AG04450 (cell line): ENCODE measurements around the gene CLMN. TPM values are rescaled to one million over a fixed set of nuclear protein-coding genes. Genes with fewer than 3 reads are reported as not detected.

Source experiments
- CTCF ChIA-PET: fragments of 300-600, 350-600 bp; formaldehyde crosslinking; extraction: SDS; loops from one replicate; lab custom pipeline; 2022; ENCODE audit warnings: antibody characterized with exemption, inconsistent platforms; lab: Charles Lee
- POLR2A ChIA-PET: fragments of 350-600 bp; formaldehyde crosslinking; extraction: SDS; loops from one replicate; lab custom pipeline; 2021; ENCODE audit warnings: antibody characterized with exemption, inconsistent platforms; lab: Yijun Ruan, JAX
- DNase-seq: peaks from one replicate; pipeline ENCODE4 v3.0.0-alpha.2; 2011; ENCODE audit warnings: low read depth, low spot score
- H3K27ac ChIP-seq: one replicate; pipeline ENCODE4 v1.5.1; 2012; ENCODE audit warnings: low read depth, low read length, control low read depth
- H3K27me3 ChIP-seq: one replicate; pipeline ENCODE4 v1.6.0; 2012; ENCODE audit warnings: low read length; ENCODE audit not compliant: control insufficient read depth, insufficient read depth
- H3K4me3 ChIP-seq: 2 replicates; pipeline ENCODE4 v1.5.1; 2011; ENCODE audit warnings: mild to moderate bottlenecking, low read depth, low read length, control low read depth
- H3K9me3 ChIP-seq: 2 replicates; pipeline ENCODE4 v1.5.1; 2012; ENCODE audit warnings: low read length; ENCODE audit not compliant: control insufficient read depth, insufficient read depth
- polyA plus RNA-seq: library from polyadenylated mRNA; depleted of rRNA; stranded (reverse); fragments of >200 nt; gene quantifications from 2 replicates; pipeline ENCODE4 v1.2.3, GENCODE V29; 2011
- TF ChIP-seq, protein P1 (sequence below): IDR thresholded peaks from 2 replicates; pipeline ENCODE4 v1.5.1; 2011; ENCODE audit warnings: low read depth, low read length, control low read depth, inconsistent platforms

Gene CLMN
- polyA plus RNA-seq, 1 experiment = 0.09 TPM

DNA sequence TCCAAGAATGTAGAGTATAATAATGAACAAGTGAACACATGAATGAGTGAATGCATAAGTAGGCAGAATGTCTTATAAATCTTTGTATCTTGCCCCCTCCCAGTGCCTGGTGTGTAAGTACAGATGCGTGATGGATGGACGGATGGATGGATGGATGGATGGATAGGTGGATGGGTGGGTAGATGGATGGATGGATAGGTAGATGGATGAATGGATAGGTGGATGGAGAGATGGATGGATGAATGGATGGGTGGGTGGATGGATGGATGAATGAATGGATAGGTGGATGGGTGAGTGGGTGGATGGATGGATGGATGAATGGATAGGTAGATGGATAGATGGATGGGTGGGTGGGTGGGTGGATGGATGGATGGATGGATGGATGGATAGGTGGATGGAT lies 74.4 kb downstream of the CLMN start:
- Histone ChIP-seq H3K27ac (no peak overlapping the region), H3K27me3 (no peaks in the 10 kb centered on the region), H3K4me3 (no peak overlapping the region), H3K9me3 (no peaks in the 10 kb centered on the region)
- CTCF ChIA-PET = no interaction called here
- POLR2A ChIA-PET = no interaction called here
- TF ChIP-seq, protein P1, sequence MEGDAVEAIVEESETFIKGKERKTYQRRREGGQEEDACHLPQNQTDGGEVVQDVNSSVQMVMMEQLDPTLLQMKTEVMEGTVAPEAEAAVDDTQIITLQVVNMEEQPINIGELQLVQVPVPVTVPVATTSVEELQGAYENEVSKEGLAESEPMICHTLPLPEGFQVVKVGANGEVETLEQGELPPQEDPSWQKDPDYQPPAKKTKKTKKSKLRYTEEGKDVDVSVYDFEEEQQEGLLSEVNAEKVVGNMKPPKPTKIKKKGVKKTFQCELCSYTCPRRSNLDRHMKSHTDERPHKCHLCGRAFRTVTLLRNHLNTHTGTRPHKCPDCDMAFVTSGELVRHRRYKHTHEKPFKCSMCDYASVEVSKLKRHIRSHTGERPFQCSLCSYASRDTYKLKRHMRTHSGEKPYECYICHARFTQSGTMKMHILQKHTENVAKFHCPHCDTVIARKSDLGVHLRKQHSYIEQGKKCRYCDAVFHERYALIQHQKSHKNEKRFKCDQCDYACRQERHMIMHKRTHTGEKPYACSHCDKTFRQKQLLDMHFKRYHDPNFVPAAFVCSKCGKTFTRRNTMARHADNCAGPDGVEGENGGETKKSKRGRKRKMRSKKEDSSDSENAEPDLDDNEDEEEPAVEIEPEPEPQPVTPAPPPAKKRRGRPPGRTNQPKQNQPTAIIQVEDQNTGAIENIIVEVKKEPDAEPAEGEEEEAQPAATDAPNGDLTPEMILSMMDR = no peak
- no peak for DNase-seq

- no peak for DNase-seq
- Histone ChIP-seq H3K27ac (no peak overlapping the region), H3K4me3 (no peak overlapping the region), H3K27me3 (no peaks in the 10 kb centered on the region), H3K9me3 (no peaks in the 10 kb centered on the region)
- ChIA-PET POLR2A (no interaction called here), CTCF (no interaction called here)
- TF ChIP-seq, protein P1 = no peak
Observed at GRCh38 chr14:95244587-95244986, 75.1 kb downstream of the CLMN start.

GRCh38 chr14:95242870-95243269 lies 76.8 kb downstream of the CLMN start:
- Histone ChIP-seq H3K4me3 (no peak overlapping the region), H3K27me3 (no peaks in the 10 kb centered on the region), H3K9me3 (no peaks in the 10 kb centered on the region), H3K27ac (no peak overlapping the region)
- ChIA-PET POLR2A (no interaction called here), CTCF (no interaction called here)
- TF ChIP-seq, protein P1 = no peak
- no peak for DNase-seq

DNA sequence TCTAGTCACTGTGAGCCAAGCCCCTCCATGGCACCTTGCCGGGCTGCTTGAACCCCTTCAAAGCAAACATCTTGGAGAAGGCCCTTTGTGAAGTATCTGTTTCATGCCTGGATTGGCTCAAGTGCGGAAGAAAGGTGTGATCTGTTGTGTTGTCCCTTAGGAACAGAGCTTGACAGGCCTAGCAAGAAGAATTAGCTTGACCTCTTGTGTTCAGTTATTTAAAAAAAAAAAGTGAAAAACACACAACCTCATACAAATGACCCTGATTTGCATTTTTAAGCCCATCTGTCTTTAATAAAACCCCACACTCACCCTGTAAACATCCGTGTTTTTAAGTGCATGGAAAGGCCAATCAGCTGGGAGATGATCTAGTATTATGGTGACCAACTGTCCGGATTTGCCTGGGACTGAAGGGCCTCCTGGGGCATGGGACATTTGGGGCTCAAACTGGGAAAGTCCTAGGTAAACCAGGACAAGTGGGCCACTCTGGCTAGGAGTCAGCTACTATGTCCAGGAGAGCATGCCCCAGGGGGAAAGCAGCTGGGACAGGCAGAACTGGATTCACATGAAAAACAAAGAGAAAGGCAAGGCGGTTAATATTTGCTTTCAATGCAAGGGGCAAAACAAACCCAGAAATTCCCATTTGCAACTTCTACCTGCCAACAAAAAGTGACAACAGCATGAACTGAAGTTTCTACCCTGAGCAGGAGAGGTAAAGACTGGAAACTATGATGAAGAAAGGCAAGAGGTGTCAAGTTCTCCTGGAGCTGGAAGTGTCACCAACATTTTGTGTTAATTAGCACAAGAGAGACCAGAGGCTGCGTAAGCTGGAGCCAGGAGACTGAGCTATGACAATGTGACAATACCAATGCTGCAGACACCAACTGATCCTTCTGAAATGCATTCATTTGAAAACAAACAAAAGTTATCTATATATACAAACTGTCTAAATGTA lies 78.6 kb downstream of the CLMN start:
- no peaks in the 10 kb centered on the region for H3K27me3 ChIP-seq
- TF ChIP-seq, protein P1 = no peak
- no peak for DNase-seq
- no peak overlapping the region for H3K27ac ChIP-seq
- H3K4me3 ChIP-seq = no peak overlapping the region
- POLR2A ChIA-PET = no interaction called here
- H3K9me3 ChIP-seq = peaks cover 4% of the 10 kb centered on the region; the same call in 1 of the 2 replicates
- CTCF ChIA-PET = no interaction called here

- ChIA-PET CTCF (no interaction called here), POLR2A (no interaction called here)
- H3K4me3 ChIP-seq = no peak overlapping the region
- peaks cover 5% of the 10 kb centered on the region; the same call in 1 of the 2 replicates for H3K9me3 ChIP-seq
- TF ChIP-seq, protein P1 = no peak
- H3K27ac ChIP-seq = no peak overlapping the region
- no peaks in the 10 kb centered on the region for H3K27me3 ChIP-seq
- no peak for DNase-seq
Observed at GRCh38 chr14:95238487-95239298, 81.0 kb downstream of the CLMN start.
